GM21515 (cell line): ENCODE data around the gene EFNB1.

Source experiments
- ATAC-seq: cut with Tn5 transposase; IDR thresholded peaks from one replicate; pipeline ENCODE4 v1.9.1; 2021; ENCODE audit not compliant: unreplicated experiment

The EFNB1 gene

DNA sequence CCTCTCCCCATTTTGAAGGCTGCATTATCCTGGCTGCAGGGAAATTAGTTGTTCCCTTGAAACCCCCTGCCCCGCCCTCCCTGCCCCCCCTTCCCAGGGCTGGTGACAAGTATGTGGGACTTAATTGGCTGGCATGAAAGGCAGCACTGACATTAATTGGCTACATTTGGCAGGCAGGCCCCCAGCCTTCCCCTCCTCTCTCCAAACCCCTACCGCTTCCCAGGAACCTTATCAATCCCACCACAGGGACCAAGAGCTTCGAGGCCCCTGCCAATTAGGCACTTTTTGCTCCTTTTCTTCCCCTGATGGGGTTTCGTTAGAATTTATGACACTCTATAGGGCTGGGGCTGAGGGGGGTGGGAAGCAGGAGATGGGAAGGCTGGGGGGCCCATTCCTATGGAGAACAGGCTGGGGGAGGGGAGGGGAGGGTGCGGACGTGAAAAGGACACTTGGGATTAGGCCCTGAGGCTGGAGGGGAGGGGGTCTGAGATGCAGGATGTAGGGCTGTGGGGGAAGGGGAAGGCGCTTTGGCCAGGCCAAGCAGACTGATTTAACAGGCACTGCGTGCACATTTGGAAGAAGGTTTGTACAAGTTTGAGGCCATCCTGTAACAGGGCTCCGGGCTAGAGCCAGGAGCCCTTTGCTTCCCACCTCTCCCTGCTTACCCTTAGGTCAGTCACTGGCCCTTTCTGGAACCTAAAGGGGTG is 52.2 kb downstream of the EFNB1 start:
- no peak for ATAC-seq

DNA sequence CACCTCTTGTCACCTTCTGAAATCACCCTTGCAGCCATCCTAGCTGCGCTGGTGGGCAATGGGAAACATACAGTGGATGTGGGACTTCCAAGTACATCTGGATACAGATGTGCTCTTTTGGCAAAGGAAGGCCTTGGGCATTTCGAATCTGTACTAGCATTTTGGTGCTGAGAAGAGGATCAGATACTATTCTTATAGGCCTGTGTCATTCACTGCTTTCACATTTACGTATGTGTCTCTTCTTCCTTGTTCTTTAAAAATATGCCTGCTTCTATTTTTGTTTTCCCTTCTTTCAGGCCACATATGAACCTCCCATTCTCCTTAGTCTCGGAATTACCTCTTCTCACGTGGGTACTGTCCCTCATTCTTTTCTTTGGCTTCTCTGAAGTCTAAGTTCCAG is 53.1 kb downstream of the EFNB1 start:
- no peak for ATAC-seq

DNA sequence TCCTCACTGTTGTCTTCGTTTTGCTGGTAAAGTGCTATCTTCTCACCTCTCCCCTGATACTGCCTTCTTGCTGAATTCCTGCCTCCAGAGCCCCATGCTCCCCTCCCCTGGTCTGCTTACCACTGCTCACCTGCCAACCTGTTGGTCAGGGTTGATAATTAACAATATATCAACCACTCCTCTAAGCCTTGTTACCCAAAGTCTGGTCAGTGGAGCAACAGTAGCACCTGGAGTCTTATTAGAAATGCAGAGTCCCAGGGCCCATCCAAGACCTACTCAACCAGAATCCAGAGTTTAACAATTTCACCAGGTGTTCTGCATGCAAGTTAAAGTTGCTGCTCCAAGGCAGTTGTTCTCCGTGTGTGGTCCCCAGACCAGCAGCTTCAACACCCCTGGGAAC is 55.0 kb downstream of the EFNB1 start:
- no peak for ATAC-seq

DNA sequence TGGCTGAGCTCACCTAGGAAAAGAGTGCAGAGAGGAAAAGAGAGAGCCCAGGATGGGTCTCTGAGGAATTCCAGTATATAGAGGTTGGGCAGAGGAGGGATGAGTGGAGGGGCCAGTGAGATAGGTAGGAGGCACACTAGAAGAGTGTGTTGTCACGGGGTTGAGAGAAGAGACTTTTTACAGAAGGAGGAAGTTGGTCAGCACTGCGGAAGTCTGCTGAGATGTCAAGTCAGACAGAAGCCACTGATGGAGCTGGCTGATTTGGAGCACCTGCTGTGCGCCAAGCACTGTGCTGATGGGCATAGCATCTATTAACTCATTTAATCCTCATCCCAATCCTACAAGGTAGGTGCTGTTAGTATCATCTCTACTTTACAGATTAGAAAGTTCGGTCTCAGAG is 60.4 kb downstream of the EFNB1 start:
- no peak for ATAC-seq
